GM23338 (cell line): ENCODE data around the gene MYH15.

ENCODE experiments used
- EZH2 ChIP-seq: fragments of 200-600 bp; sonication (generic); IDR thresholded peaks from one replicate; pipeline ENCODE4 v1.8.0; 2017; ENCODE audit warnings: antibody characterized with exemption, mild to moderate bottlenecking, low read depth; ENCODE audit not compliant: unreplicated experiment
- EZH2phosphoT487 ChIP-seq: fragments of 200-600 bp; sonication (generic); IDR thresholded peaks from one replicate; pipeline ENCODE4 v1.8.1; 2018; ENCODE audit warnings: antibody characterized with exemption; ENCODE audit not compliant: unreplicated experiment

GRCh38 chr3:108513961-108514360, 3.6 kb upstream of the MYH15 start:
- TF ChIP-seq EZH2phosphoT487, result no peak
- TF ChIP-seq EZH2, result no peak
